ENCODE results near the gene VASH2. TPM values are rescaled to one million over a fixed set of nuclear protein-coding genes. Genes with fewer than 3 reads are reported as not detected.

Gene VASH2
- total and polyA plus RNA-seq, 2 donors (not counting 1 experiment from before 2014, with no cell fraction given) = 0.17 to 0.22 TPM

DNA sequence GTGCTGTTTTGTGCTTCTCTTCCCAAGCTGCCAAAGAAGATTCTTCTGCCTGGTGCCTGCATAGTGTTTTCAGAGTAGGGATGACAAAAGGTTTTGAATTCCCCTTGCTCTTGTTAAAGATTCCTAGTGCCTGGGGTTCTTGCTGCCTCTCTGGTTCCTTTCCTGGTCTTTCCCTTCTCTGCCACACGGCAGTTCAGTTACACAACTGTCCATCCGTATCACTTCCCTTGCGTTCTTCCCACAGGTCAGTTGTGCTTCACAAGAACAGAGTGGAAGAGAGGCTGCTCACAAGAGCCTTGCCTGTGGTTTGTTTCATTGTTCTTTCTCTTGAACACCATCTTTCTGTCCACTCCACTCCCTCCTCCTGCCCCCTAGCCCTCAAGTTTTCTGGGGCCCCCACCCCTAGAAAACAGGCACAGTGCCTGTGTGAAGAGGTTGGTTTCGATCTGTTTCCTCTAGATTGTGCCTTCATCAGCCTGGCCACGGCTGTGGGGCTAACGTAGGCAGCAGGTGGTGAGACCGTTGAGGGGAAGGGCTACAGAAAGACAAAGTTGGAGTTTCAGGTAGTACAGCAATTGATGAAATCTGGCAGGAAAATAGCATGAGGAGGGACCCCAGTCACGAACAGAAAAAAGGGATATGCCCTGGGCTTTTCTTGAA lies 5.8 kb downstream of the VASH2 start:
- DNase-seq (ENCODE audit: low read depth in 2 of 2) = no peak
- Histone ChIP-seq H3K4me2 (ENCODE audit: extremely low read depth, insufficient read depth, low read length) (no peak overlapping the region), H3K9me3 (ENCODE audit: control insufficient read depth, insufficient read depth, low read depth, low read length) (no peaks in the 10 kb centered on the region), H3K79me2 (ENCODE audit: control insufficient read depth, insufficient read depth, low read length) (no peaks in the 10 kb centered on the region), H3K4me1 (ENCODE audit: control insufficient read depth, extremely low read depth, insufficient read depth, low read length) (peaks cover under 1% of the 10 kb centered on the region), H3K27me3 (ENCODE audit: control insufficient read depth, insufficient read depth, low read length) (peaks cover 38% of the 10 kb centered on the region), H3K4me3 (replicated peaks in 1 of 4; ENCODE audit: control extremely low read depth in 1 of 4, insufficient read depth in 1 of 4, low read depth in 3 of 4, low read length in 4 of 4) (no peak overlapping the region), H3K9ac (ENCODE audit: insufficient read depth, low read length) (no peak overlapping the region), H4K20me1 (ENCODE audit: control insufficient read depth, extremely low read depth, insufficient read depth, low read length) (no peaks in the 10 kb centered on the region), H3K27ac (ENCODE audit: insufficient read depth, low read length) (no peak overlapping the region), H2AFZ (ENCODE audit: low read length) (no peak overlapping the region), H3K36me3 (ENCODE audit: control insufficient read depth, insufficient read depth, low read length) (no peaks in the 10 kb centered on the region)
- no peak for TF ChIP-seq CTCF (conservative IDR thresholded peaks at IDR 0.05 in 1 of 2, IDR thresholded peaks at IDR 0.05 in 1 of 2; ENCODE audit: low read depth in 1 of 2, low read length in 2 of 2)
- TF ChIP-seq EZH2 (IDR thresholded peaks at IDR 0.05; ENCODE audit: low read length, missing control alignments) = no peak

DNA sequence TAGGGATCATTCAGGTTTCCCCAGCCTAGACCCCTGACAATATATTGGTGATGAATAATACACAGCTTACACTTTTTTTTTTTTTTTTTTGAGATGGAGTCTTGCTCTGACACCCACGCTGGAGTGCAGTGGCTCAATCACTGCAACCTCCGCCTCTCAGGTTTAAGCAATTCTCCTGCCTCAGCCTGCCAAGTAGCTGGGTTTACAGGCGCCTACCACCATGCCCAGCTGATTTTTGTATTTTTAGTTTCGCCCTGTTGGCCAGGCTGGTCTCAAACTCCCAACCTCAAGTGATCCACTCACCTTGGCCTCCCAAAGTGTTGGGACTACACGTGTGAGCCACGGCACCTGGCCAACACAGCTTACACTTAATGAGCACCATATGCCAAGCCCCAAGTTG lies 7.2 kb downstream of the VASH2 start:
- TF ChIP-seq EZH2 (IDR thresholded peaks at IDR 0.05; ENCODE audit: low read length, missing control alignments) (no peak), CTCF (conservative IDR thresholded peaks at IDR 0.05 in 1 of 2, IDR thresholded peaks at IDR 0.05 in 1 of 2; ENCODE audit: low read depth in 1 of 2, low read length in 2 of 2) (no peak)
- peaks cover 30% of the 10 kb centered on the region for H3K27me3 ChIP-seq (ENCODE audit: control insufficient read depth, insufficient read depth, low read length)
- no peak overlapping the region for H2AFZ ChIP-seq (ENCODE audit: low read length)
- H4K20me1 ChIP-seq (ENCODE audit: control insufficient read depth, extremely low read depth, insufficient read depth, low read length) = no peaks in the 10 kb centered on the region
- no peaks in the 10 kb centered on the region for H3K4me1 ChIP-seq (ENCODE audit: control insufficient read depth, extremely low read depth, insufficient read depth, low read length)
- no peaks in the 10 kb centered on the region for H3K36me3 ChIP-seq (ENCODE audit: control insufficient read depth, insufficient read depth, low read length)
- H3K4me2 ChIP-seq (ENCODE audit: extremely low read depth, insufficient read depth, low read length) = no peak overlapping the region
- H3K27ac ChIP-seq (ENCODE audit: insufficient read depth, low read length) = no peak overlapping the region
- H3K9me3 ChIP-seq (ENCODE audit: control insufficient read depth, insufficient read depth, low read depth, low read length) = no peaks in the 10 kb centered on the region
- H3K79me2 ChIP-seq (ENCODE audit: control insufficient read depth, insufficient read depth, low read length) = no peaks in the 10 kb centered on the region
- no peak for DNase-seq (ENCODE audit: low read depth in 2 of 2)
- H3K9ac ChIP-seq (ENCODE audit: insufficient read depth, low read length) = no peak overlapping the region
- no peak overlapping the region for H3K4me3 ChIP-seq (replicated peaks in 1 of 4; ENCODE audit: control extremely low read depth in 1 of 4, insufficient read depth in 1 of 4, low read depth in 3 of 4, low read length in 4 of 4)

DNA sequence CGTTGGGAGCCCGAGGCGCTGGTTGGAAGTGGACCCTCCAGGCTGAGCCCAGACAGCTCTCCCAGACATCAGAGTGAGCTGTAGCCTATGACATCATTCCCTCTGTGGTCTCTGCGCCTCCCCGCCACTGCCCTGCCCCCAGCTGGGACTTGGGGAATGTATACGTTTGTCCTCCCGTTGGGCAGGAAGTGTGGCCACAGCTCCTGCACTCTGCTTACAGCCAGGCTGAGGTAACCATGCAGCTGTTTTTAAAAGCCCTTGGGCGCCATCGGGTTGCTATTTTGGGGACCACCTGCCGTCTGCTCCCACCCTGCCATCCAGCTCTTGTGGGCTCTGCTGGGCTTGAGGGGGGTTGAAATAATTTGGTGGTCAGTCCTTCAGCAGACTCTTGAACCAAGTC lies 7.8 kb downstream of the VASH2 start:
- Histone ChIP-seq H3K27ac (ENCODE audit: insufficient read depth, low read length) (no peak overlapping the region), H3K9ac (ENCODE audit: insufficient read depth, low read length) (no peak overlapping the region), H4K20me1 (ENCODE audit: control insufficient read depth, extremely low read depth, insufficient read depth, low read length) (no peaks in the 10 kb centered on the region), H3K4me1 (ENCODE audit: control insufficient read depth, extremely low read depth, insufficient read depth, low read length) (no peaks in the 10 kb centered on the region), H3K4me2 (ENCODE audit: extremely low read depth, insufficient read depth, low read length) (no peak overlapping the region), H2AFZ (ENCODE audit: low read length) (no peak overlapping the region), H3K27me3 (ENCODE audit: control insufficient read depth, insufficient read depth, low read length) (peaks cover 30% of the 10 kb centered on the region), H3K36me3 (ENCODE audit: control insufficient read depth, insufficient read depth, low read length) (no peaks in the 10 kb centered on the region), H3K4me3 (replicated peaks in 1 of 4; ENCODE audit: control extremely low read depth in 1 of 4, insufficient read depth in 1 of 4, low read depth in 3 of 4, low read length in 4 of 4) (no peak overlapping the region), H3K9me3 (ENCODE audit: control insufficient read depth, insufficient read depth, low read depth, low read length) (no peaks in the 10 kb centered on the region), H3K79me2 (ENCODE audit: control insufficient read depth, insufficient read depth, low read length) (no peaks in the 10 kb centered on the region)
- TF ChIP-seq EZH2 (IDR thresholded peaks at IDR 0.05; ENCODE audit: low read length, missing control alignments) (no peak), CTCF (conservative IDR thresholded peaks at IDR 0.05 in 1 of 2, IDR thresholded peaks at IDR 0.05 in 1 of 2; ENCODE audit: low read depth in 1 of 2, low read length in 2 of 2) (no peak)
- DNase-seq (ENCODE audit: low read depth in 2 of 2) = peak; percentile 22 to 71

All from fibroblast of lung (primary cell).